Suppressor macrophage treated with lipopolysaccharide for 1 hour (primary cell): ENCODE measurements around the gene WWC2.

Experiments
- DNase-seq, 3 donors: peaks; one replicate each; pipeline ENCODE4 v3.0.0-alpha.2; 2020 to 2022

Gene WWC2

GRCh38 chr4:183360161-183360919 is 261.3 kb downstream of the WWC2 start:
- DNase-seq, result no peak

DNA sequence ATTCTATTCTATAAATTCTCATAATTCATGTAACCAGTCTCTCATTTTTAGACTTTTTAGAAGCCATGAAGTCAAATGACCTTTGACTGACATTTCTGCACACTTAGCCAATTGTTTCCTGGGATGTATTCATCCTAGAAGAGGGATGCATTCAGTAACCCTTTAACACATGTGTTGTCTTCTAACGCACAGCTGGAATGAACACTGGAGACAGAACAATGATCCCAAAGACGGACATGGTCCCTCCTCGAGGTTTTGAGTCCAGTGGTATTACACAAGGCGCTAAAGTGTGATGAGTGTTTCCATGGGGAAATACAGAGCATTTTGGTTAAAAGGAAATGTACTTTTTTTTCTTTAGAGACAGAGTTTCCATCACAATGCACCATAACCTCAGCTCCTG is 263.0 kb downstream of the WWC2 start:
- DNase-seq, result no peak

DNA sequence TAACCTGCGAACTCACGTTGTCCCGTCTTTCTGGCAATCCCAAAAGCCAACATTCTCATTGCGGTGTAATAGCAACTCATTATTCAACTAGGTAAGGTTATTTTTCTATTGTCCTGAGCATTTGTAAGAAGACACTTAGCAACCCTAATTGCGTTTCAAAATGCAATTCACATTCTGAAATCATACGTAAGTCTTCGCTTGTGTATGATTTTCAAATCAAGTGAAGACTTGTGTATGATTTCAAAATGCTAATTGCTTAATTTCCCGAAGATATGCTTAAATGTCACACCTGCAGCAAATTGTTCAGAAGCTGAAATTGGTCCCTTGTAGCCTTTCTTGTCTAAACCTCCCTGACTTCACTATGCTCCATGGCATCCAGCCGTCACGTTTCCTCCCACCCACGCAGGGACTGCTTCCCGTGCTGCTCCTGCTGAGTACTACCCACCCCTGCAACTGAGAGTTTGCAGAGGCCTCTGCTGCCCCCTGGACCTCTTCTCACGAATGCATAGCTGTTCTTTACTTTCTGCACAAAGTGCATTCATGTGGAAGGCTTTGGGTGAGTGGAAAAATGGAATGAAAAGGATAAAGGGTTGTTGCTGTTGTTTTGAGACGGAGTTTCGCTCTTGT is 264.0 kb downstream of the WWC2 start:
- no peak for DNase-seq

DNA sequence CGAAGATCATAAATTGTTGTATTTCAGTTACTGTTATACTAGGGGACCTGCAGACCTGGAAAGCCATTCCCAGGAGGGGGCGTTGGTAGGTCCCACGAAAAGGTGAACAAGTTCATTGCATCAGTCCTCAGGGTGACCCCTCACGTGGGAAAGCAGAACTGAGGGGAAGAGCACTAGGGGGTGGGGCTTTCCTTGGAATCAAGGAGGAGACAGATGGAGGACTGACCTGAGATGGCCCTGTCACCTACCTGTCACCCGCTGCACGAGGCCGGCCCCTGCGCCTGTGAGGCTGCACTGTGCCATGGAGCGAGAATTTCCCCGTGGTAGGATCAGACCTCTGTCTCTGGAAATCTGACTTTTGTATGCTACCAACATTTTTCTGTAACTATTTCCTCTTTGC is 265.0 kb downstream of the WWC2 start:
- DNase-seq, result no peak

DNA sequence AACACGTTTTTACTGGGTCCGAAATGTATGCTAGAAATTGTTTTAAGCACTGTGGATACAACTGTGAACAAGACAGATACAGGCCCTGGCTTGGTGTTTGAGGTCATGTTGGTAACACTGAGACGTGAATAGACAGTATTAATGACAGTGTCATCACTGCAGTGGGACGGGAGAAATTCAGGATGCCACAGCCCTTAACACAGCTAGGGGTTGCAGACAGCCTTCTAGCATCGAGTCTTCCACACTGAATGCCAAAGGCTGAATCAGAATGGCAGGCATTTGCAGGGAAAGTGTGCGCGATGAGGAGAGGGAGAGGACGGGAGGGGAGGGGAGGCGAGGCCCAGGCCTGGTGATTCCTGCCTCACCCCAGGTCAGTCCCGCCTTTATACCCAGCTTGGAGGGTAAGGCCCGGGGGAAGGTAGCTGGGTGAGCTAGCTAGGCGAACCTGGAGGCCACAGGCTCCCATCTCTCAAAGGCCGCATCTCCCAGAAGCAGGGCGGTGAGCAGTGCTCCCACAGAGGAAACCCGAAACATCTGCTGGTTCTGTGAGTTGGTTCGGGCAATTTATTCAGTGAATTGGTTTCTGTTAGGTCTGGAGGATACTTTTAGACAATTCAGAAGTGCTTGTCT is 267.3 kb downstream of the WWC2 start:
- DNase-seq, result no peak

- DNase-seq, result no peak
These were observed 270.0 kb downstream of the WWC2 start for GRCh38 chr4:183369073-183369472.
